Brain microvascular endothelial cell (primary cell): ENCODE measurements around the gene ZDHHC24.

ENCODE experiments used
- DNase-seq: peaks from one replicate; pipeline ENCODE4 v3.0.0-alpha.2; 2020
- H3K27ac ChIP-seq: fragments of 250-450 bp; sonication (Bioruptor Pico); 2 replicates; pipeline ENCODE4 v1.5.1; 2020; ENCODE audit warnings: mild to moderate bottlenecking, moderate library complexity
- H3K27me3 ChIP-seq: fragments of 250-450 bp; sonication (Bioruptor Pico); replicated peaks from 2 replicates; pipeline ENCODE4 v1.5.1; 2020; ENCODE audit warnings: mild to moderate bottlenecking
- H3K36me3 ChIP-seq: fragments of 250-450 bp; sonication (Bioruptor Pico); replicated peaks from 2 replicates; pipeline ENCODE4 v1.5.1; 2020; ENCODE audit warnings: mild to moderate bottlenecking
- H3K4me3 ChIP-seq: 2 replicates; pipeline ENCODE4 v1.5.1; 2011; ENCODE audit warnings: low read depth, mild to moderate bottlenecking, control low read depth, low read length, moderate library complexity
- CTCF ChIP-seq: IDR thresholded peaks from 2 replicates; pipeline ENCODE4 v1.5.1; 2011; ENCODE audit warnings: low read depth, mild to moderate bottlenecking, moderate library complexity, low read length, control low read depth, inconsistent platforms; ENCODE audit errors: missing control alignments
- in situ Hi-C: cut with HindIII; loops from 2 replicates; pipeline ENCODE4 v1.10.0; 2017; ENCODE audit warnings: low sequenced_read_pairs, low pct_ligation_motif_present

Gene ZDHHC24

GRCh38 chr11:66568124-66568916 is 22.5 kb upstream of the ZDHHC24 start, which contains the start of gene CTSF:
CTSF (minus strand) TSS chr11:66568606; CDS start chr11:66568486, 120 bp downstream.
- in situ Hi-C loops: no loop called here
- no peak for TF ChIP-seq CTCF
- Histone ChIP-seq H3K4me3 (peak within 1 kb of the TSS; percentile 47), H3K27me3 (no peaks in the 10 kb centered on the region), H3K27ac (no peak within 1 kb of the TSS), H3K36me3 (no peaks in the 10 kb centered on the region)
- peak; percentile 51 for DNase-seq

- no peaks in the 10 kb centered on the region for H3K27me3 ChIP-seq
- in situ Hi-C loops: no loop called here
- H3K36me3 ChIP-seq: no peaks in the 10 kb centered on the region
- no peak for TF ChIP-seq CTCF
- no peak for DNase-seq
- no peak overlapping the region for H3K27ac ChIP-seq
- H3K4me3 ChIP-seq: peak overlapping the region; percentile 47
These were observed 21.9 kb upstream of the ZDHHC24 start for GRCh38 chr11:66567787-66568123.

- in situ Hi-C loops: no loop called here
- no peak for TF ChIP-seq CTCF
- H3K27me3 ChIP-seq: no peaks in the 10 kb centered on the region
These were observed 20.4 kb upstream of the ZDHHC24 start for GRCh38 chr11:66566221-66566620.

GRCh38 chr11:66564984-66565383 is 19.1 kb upstream of the ZDHHC24 start:
- no peak for TF ChIP-seq CTCF
- H3K27ac ChIP-seq: no peak overlapping the region
- no peaks in the 10 kb centered on the region for H3K27me3 ChIP-seq
- no peak overlapping the region for H3K4me3 ChIP-seq
- no peaks in the 10 kb centered on the region for H3K36me3 ChIP-seq
- DNase-seq: no peak
- in situ Hi-C loops: no loop called here

More at GRCh38 chr11:66566221-66566620, 20.4 kb upstream of the ZDHHC24 start:
- DNase-seq: no peak
- Histone ChIP-seq H3K4me3 (no peak overlapping the region), H3K27ac (no peak overlapping the region), H3K36me3 (no peaks in the 10 kb centered on the region)

- in situ Hi-C loops: no loop called here
- no peak for TF ChIP-seq CTCF
These were observed 18.7 kb upstream of the ZDHHC24 start for GRCh38 chr11:66564538-66564937.

GRCh38 chr11:66563832-66564231 is 18.0 kb upstream of the ZDHHC24 start:
- in situ Hi-C loops: no loop called here
- H3K4me3 ChIP-seq: no peak overlapping the region
- TF ChIP-seq CTCF: no peak
- H3K27ac ChIP-seq: no peak overlapping the region
- H3K27me3 ChIP-seq: no peaks in the 10 kb centered on the region
- no peaks in the 10 kb centered on the region for H3K36me3 ChIP-seq
- no peak for DNase-seq

More at GRCh38 chr11:66564538-66564937, 18.7 kb upstream of the ZDHHC24 start:
- DNase-seq: no peak
- H3K27me3 ChIP-seq: no peaks in the 10 kb centered on the region
- no peaks in the 10 kb centered on the region for H3K36me3 ChIP-seq
- no peak overlapping the region for H3K4me3 ChIP-seq
- no peak overlapping the region for H3K27ac ChIP-seq
